ENCODE measurements around the gene TGFBRAP1.

DNA sequence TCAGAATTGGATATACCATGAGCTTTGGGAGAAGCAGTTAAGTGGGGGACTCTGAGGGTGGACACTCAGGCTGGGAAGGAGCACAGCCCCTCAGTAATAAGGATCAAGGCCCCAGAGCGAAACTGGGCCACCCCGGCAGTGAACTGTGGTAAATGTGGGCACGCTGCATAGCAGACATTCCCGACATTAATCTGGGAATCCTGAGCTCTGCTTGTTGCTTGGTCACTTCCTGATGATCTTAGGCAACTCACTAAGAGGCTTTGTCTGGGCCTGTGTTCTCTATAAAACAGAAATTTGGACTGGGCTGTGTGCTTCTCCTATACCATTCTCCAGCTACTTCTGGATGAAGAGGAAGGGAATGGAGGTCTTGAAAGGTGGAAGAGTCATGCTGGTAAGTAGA is 4.8 kb downstream of the TGFBRAP1 start:
- no peak for TF ChIP-seq GATA3 (IDR thresholded peaks at IDR 0.05; ENCODE audit: low read depth, low read length)
- TF ChIP-seq GATA2 (IDR thresholded peaks at IDR 0.05; ENCODE audit: low read depth, low read length), result no peak
